EL (cell line): ENCODE data around the gene GPR18.
A peak's percentile ranks its signal among the peaks of the same experiment; 100 is the strongest.

Experiments used
- DNase-seq: peaks from one replicate; pipeline ENCODE4 v3.0.0-alpha.2; 2016

The GPR18 gene

DNA sequence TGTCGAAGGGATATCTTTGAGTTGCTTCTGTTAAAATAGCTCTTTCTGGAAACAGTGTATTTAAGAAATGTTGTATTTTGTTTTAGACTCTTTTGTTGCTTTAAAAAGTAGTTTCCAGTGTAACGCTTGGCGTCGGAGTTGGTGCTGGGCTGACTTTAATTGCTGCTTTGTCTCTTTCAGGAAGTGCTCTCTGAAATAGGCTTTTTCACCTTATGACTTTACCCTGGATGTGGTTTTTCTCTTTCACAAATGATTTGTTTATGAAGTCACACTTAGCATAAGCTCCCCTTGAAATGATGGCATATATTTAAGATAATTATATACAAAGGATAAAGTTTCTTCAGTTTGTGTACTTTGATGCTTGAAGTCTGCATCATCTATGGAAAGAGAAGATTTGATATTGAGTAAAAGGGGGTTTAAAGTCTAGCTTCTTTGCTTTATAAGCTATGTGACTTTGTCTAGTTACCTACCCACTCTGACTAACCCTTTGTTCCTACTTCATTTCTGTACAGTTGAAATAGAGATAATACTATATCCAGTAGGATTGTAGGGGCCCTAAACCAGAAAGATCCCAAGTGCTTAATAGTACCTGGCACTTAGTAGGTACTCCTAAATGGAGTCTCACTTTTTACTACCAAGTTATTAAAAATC, at the start of gene GPR18:
TSS of gene GPR18 (minus strand) at position 170 of the 651 bp plus-strand sequence. CDS start 2,507 bp downstream, outside the sequence.
- no peak for DNase-seq

DNA sequence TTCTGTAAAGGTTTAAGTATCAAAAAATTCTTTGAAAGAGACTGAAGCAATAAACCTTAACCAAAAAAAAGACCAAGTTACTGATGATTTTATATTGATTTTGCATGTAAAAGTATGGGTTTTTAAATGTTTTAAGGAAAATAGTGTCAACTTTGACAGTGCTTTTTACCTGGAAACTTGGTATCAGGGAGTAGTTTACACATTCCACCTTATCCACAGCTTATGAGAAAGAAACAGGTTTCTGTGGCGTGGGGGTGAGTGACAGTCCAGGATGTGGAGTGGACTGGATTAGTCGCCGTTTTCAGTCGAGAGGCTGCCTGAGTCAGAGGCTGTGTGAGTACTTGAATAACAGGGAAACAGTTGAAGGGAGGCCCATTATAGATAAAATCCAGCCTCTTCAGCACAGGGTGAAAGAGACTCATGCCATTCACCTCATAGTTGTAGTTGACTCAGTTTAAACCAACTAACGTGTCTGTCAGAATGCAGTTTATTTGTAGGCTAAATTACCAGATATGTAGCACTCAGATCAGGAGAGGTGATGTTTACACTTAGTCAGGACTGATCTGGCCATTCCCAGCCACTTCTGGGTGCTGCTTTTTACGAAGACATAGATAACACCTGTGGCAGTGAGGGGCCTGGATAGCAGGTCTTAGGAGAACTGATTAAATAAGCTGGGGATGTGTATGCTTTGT, 49.6 kb upstream of the GPR18 start:
- DNase-seq: peak; percentile 76

DNA sequence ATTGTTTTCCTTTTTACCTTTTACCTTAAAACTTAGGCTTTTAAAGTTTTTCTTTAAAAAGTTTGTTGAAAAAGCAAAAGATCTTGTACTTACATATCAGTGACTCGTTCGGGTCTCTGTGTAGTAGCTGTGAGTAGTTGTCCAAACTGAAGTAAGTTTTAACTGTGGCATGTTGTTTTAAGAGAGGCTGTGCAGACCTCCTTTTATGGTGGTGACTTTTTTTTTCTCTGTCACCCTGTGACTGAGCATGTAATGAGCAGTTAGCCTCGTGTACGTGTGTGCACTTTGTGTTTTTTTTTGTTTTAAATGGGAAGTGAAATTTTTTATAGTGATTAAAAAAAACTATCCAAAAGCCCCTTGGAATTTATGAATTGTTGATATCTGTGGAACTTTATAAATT, 49.1 kb upstream of the GPR18 start, which contains the start of gene GPR183:
TSS of gene GPR183 (minus strand) at position 153 of the 400 bp plus-strand sequence. CDS start 11,254 bp downstream, outside the sequence.
- DNase-seq: peak; percentile 43

- no peak for DNase-seq
These were observed 47.4 kb upstream of the GPR18 start for GRCh38 chr13:99305566-99305965.

DNA sequence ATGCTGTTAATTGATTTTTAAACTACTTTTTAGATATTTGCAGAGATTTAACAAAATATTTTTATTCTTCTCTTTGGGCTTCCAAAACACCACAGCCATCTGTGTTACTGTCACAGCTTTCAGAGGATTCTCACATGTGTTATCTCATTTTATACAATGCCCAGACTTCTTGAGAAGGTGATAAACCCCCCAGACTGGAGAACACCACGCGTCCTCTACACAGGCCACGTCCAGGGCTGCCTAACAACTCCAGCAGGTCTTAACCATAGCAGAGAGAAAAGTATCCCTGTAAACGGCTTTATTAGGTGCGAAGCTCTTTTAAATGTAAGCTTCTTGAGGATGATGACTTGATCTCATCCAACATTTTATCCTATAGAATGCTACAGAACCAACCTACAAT, 47.0 kb upstream of the GPR18 start:
- no peak for DNase-seq

- DNase-seq: no peak
These were observed 46.4 kb upstream of the GPR18 start for GRCh38 chr13:99304541-99304940.

GRCh38 chr13:99303863-99304521, 45.8 kb upstream of the GPR18 start:
- DNase-seq: no peak

DNA sequence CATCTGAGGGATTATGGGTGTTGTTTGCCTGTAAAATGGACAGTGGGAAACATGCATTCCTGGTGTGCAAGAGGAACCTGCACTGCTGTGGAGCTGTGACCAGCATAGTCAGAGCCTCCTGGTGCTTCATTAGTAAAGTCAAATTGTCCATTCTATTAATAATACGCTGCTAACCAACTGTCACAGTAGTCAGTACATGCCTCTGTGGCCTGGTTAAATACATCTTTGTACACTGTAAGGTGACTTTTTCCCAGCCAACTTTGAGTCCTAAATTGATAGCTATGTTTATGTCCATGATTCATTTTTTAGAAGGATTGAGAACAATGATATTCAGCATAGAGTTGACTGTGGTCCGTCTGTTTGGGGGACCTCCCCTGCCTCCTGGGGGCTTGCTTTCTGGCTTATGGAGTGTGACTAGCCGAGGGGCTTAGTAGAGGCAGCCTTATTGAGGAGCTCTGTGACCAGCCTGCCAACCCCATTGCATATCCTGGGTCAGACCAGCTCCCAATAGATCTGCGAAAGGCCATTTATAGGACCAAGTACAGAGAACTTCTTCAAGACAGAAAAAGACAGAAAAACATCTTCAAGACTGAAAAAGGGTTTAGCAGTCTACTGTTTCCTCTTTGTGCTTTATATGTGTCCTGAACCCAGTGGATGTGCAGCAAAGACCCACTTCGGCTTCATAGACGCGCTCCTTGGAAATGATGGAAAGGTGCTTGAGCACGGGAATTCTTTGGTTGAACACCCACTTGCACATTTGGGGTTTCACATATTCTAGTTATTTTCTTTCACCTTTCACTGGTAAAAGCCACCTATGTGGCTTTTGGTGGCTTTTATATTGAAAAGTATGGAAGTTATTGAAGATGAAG, 44.7 kb upstream of the GPR18 start:
- DNase-seq: no peak

- no peak for DNase-seq
These were observed 43.9 kb upstream of the GPR18 start for GRCh38 chr13:99301913-99302636.

DNA sequence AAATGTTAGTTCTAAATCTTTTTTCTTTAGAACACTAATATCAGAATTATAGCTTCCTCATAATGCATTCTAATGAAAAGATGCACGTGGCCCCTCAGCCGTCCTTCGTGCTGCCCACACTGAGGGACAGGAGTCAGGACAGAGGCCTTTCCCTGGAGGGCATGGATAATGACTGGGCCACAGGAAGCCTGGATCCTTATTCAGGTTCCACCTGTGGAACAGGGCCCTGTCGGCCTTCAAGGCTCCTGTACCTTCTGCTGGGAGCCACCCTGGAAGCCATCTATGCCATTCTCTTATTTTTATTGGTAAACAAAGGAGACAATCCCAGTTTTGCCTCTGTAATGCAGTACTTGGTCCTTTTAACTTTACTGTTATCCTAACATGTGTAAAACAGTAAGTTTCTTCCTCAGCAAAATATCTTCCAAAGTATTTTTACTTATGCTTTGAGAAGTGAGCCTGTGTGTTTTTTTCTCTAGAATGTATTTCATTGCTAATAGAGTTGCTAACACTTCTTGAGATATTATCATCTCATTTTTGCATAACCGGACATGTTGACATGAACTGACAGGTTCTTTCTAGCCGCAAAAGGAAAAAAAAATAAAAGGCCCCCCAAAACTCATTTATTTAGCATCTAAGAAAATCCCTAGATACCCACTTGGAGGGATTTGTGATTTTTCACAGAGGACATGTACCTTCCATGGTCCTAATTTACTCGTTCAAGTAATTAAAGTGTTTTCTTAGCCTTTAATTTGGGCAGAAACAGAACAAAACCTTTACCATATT, 43.1 kb upstream of the GPR18 start:
- DNase-seq: no peak

- DNase-seq: no peak
These were observed 41.8 kb upstream of the GPR18 start for GRCh38 chr13:99299920-99300341.

GRCh38 chr13:99299256-99299919, 41.2 kb upstream of the GPR18 start:
- no peak for DNase-seq

GRCh38 chr13:99298056-99298455, 39.9 kb upstream of the GPR18 start:
- DNase-seq: no peak

- no peak for DNase-seq
These were observed 39.2 kb upstream of the GPR18 start for GRCh38 chr13:99297331-99297730.

- DNase-seq: no peak
These were observed 38.2 kb upstream of the GPR18 start for GRCh38 chr13:99296398-99296797.

GRCh38 chr13:99295488-99296252, 37.5 kb upstream of the GPR18 start:
- DNase-seq: no peak

DNA sequence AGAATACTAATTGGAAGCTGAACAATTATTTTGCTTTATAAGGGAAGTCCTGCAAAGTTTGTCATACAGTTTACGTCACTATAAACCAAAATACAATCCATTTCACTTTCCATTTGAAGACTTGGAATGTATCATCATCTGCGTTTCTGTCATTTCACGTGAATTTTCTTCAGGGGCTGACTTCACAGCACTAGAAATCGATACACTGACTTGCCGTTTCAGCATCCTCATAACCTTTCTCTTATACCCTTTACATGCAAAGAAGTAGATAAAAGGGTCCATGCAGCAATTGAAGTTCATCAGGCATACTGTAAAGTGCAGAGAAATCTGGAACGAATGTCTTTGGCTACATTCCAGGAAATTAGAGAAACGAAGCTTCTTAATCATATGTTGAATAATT, 36.8 kb upstream of the GPR18 start:
- no peak for DNase-seq

GRCh38 chr13:99294198-99294597, 36.0 kb upstream of the GPR18 start:
- no peak for DNase-seq

GRCh38 chr13:99293178-99293577, 35.0 kb upstream of the GPR18 start:
- no peak for DNase-seq

- DNase-seq: no peak
These were observed 32.7 kb upstream of the GPR18 start for GRCh38 chr13:99290894-99291293.
